ENCODE data around the gene ERBB2. TPM values are rescaled to one million over a fixed set of nuclear protein-coding genes. Genes with fewer than 3 reads are reported as not detected.

ERBB2 gene
- total RNA-seq, 1 experiment from 2014 or later: 216 TPM

DNA sequence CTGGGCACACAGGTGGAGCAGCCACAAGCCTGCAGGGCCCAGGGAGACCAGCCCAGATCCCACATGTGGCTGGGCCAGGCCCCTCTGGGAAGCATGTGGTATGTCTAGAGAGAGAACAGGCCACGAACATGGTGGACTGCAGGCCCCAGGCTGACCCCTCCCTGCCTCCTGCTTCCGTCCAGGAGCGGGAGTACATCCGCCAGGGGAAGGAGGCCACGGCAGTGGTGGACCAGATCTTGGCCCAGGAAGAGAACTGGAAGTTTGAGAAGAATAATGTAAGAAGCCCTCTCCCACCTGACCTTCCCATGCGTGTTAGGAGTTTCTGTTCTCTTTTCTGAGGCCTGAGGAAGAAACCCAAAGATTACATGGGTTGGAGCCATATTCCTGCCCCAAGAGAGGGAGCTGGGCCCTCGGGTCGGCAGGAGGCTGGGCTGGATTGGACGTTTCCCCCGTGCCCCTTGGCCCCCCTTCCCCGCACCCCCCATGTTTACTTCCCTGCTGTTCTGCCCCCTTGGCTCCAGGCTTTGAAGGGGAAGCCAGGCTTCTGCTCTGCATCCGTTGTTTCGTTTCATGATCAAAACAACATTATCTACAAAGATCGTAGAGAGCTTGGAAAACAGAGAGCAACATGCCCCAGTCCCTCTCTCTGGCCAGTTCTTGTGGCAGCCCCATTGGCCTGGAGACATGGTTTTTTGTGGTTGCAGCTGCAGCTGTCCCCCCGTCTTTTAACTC lies 40.4 kb upstream of the ERBB2 start:
- no peak overlapping the region for H2BK120ac ChIP-seq (ENCODE audit: low read depth, low read length, poor library complexity, severe bottlenecking)
- TF ChIP-seq CTCF (conservative IDR thresholded peaks at IDR 0.05): no peak

More for the DNA sequence above, 40.4 kb upstream of the ERBB2 start:
- H2BK5ac ChIP-seq (ENCODE audit: insufficient read length, low read length): no peak overlapping the region
- no peak overlapping the region for H3T11ph ChIP-seq (ENCODE audit: low read length)
- no peaks in the 10 kb centered on the region for H4K20me1 ChIP-seq (ENCODE audit: control insufficient read depth, insufficient read depth, insufficient read length)
- no peak overlapping the region for H4K8ac ChIP-seq (replicated peaks; ENCODE audit: insufficient read length, low read depth, low read length)
- peaks cover 4% of the 10 kb centered on the region for H3K27me3 Mint-ChIP-seq (ENCODE audit: low read depth)
- no peaks in the 10 kb centered on the region for H3K79me1 ChIP-seq (ENCODE audit: insufficient read depth, low read depth, low read length, poor library complexity, severe bottlenecking)
- H2AK5ac ChIP-seq (ENCODE audit: insufficient read length, low read length): no peak overlapping the region
- peaks cover 8 to 43% of the 10 kb centered on the region in 2 experiments for H3K4me1 Mint-ChIP-seq
- no peak overlapping the region for H3K27ac ChIP-seq (ENCODE audit: insufficient read length, low read depth, low read length)
- no peak overlapping the region for H3K14ac ChIP-seq (ENCODE audit: insufficient read depth, low read length)
- H4K5ac ChIP-seq (ENCODE audit: insufficient read length, low read depth, low read length): no peak overlapping the region
- no peaks in the 10 kb centered on the region for H3K9me3 Mint-ChIP-seq
- H2BK12ac ChIP-seq (ENCODE audit: insufficient read length, low read depth, low read length): no peak overlapping the region
- H2BK15ac ChIP-seq (ENCODE audit: low read depth, low read length): no peak overlapping the region
- no peak overlapping the region for H3K4me2 ChIP-seq (ENCODE audit: insufficient read depth, insufficient read length, low read length)
- no peak overlapping the region for H2AFZ ChIP-seq (ENCODE audit: low read length)
- H3K4me3 Mint-ChIP-seq: no peak overlapping the region
- no peak overlapping the region for H3K9ac ChIP-seq (ENCODE audit: extremely low read depth, insufficient read length, low read length)
- no peak for DNase-seq
- no peaks in the 10 kb centered on the region for H3K27me3 ChIP-seq (ENCODE audit: insufficient read depth, low read length)
- no peak overlapping the region for H3K23ac ChIP-seq (ENCODE audit: insufficient read length, low read depth, low read length)
- H3K36me3 Mint-ChIP-seq (ENCODE audit: insufficient read depth in 1 of 3, low read depth in 3 of 3): peaks cover 6 to 36% (median 11%) of the 10 kb centered on the region in 3 experiments; a peak in 6 of 7 replicates
- no CpG with 5 or more reads among the region's 15 CpGs for WGBS (ENCODE audit: extremely low coverage, insufficient read length, low lambda C conversion rate)
- H3K23me2 ChIP-seq (ENCODE audit: insufficient read length, low read depth, low read length, poor library complexity, severe bottlenecking): no peaks in the 10 kb centered on the region
- H3K4me1 ChIP-seq (ENCODE audit: insufficient read depth, low read length): peaks cover 3% of the 10 kb centered on the region; the same call in 1 of the 2 replicates
- no peak overlapping the region for H3K56ac ChIP-seq (ENCODE audit: insufficient read length, low read depth, low read length)
- H4K91ac ChIP-seq (ENCODE audit: insufficient read length, low read depth, low read length): no peak overlapping the region
- H3K4ac ChIP-seq (ENCODE audit: low read depth, low read length): no peak overlapping the region
- no peaks in the 10 kb centered on the region for H3K79me2 ChIP-seq (ENCODE audit: insufficient read depth, low read length)
- no peak overlapping the region for H3K18ac ChIP-seq (ENCODE audit: insufficient read length, low read depth, low read length)
- no peak overlapping the region for H2BK20ac ChIP-seq (ENCODE audit: low read depth, low read length, poor library complexity, severe bottlenecking)
- no peaks in the 10 kb centered on the region for H3K9me3 ChIP-seq (ENCODE audit: control insufficient read depth, low read depth, low read length)
- H3K27ac Mint-ChIP-seq: 0 out of 7 replicates have a peak overlapping the region, but pooled peaks of 1 of the 3 experiments have one; percentile 44
